ENCODE data around the gene PTPRN2.

The PTPRN2 gene

DNA sequence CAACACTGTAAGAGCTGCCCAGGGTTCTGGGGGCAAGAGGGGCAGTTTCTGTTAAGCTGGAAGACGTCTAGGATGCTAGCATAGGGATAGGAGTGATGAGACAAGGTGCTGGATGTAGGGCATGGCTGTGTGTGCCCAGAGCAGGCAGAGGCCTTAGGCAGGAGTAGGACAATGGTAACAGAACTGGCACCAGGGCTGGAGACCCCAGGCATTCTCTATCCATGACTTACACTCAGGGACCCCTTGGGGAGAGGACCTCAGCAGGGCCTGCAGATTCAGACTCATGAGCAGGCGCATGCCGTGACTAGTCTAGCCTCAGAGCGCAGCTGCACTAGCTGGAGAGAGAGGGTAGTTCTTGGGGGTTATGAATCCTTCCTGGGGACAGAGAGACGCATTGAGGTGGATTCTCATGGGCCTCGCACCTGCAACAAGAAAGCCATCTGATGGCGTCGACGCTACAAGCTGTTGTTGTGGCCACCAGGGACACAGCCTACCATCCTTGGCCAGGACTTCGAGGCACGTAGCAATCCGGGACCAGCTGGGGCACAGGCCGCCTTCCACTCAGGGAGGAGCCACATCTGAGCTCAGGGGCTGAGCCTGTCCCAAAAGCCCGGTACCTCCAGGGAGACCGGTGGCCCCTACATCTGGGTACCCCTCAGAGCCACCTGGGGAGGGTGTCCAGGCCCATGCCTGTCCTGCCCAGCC lies 474.1 kb downstream of the PTPRN2 start:
- no peak for DNase-seq (ENCODE audit: low spot score)

GRCh38 chr7:158112571-158113320 lies 474.9 kb downstream of the PTPRN2 start:
- DNase-seq (ENCODE audit: low spot score): no peak

DNA sequence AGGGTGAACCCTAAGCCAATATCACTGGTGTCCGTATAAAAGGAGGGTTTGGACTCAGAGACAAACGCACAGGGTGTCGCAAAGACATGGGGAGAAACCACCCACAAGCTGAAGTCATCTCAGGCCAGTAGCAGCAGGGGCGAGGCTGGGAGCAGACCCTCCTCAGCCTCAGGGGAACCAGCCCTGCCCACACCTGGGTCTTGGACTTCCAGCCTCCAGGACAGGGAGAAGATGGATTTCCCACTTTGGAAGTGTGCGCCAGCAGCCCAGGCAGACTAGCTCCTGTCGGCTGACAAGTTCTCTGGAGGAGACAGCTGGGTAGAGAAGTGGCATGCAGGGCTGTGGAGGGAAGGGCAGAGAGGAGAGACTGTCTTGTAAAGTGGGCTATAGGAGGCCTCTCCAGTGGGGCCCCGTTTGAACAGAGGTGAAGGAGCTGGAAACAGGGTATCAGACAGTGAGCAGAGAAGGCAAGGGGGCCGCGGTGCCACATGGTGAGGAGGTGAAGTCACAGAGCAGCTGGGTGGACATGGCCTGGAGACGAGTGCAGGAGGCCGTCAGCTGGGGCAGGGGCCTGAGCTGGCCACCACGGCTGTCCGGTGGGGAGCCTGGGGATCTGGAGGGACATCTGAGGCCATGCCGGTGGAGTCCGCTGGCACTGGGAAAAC lies 475.6 kb downstream of the PTPRN2 start:
- no peak for DNase-seq (ENCODE audit: low spot score)

- no peak for DNase-seq (ENCODE audit: low spot score)
Observed at GRCh38 chr7:158111049-158111751, 476.4 kb downstream of the PTPRN2 start.

- no peak for DNase-seq (ENCODE audit: low spot score)
Observed at GRCh38 chr7:158110661-158111048, 477.0 kb downstream of the PTPRN2 start.

GRCh38 chr7:158110034-158110590 lies 477.5 kb downstream of the PTPRN2 start:
- DNase-seq (ENCODE audit: low spot score): no peak

DNA sequence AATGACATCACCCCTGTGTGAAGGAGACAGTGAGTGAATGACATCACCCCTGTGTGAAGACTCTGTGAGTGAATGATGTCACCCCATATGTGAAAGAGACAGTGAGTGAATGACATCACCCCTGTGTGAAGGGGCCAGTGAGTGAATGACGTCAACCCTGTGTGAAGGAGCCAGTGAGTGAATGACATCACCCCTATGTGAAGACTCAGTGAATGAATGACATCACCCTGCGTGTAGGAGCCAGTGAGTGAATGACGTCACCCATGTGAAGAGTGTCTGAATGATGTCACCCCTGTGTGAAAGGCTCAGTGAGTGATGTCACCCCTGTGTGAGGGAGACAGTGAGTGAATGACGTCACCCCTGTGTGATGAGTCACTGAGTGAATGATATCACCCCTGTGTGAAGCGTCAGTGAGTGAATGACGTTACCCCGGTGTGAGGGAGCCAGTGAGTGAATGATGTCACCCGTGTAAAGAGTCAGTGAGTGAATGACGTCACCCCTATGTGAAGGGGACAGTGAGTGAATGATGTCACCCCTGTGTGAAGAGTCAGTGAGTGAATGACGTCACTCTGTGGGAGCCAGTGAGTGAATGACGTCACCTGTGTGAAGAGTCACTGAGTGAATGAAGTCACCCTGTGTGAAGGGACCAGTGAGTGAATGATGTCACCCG lies 478.1 kb downstream of the PTPRN2 start:
- no peak for DNase-seq (ENCODE audit: low spot score)

- no peak for DNase-seq (ENCODE audit: low spot score)
Observed at GRCh38 chr7:158108646-158109293, 478.9 kb downstream of the PTPRN2 start.

GRCh38 chr7:158107806-158108205 lies 479.8 kb downstream of the PTPRN2 start:
- DNase-seq (ENCODE audit: low spot score): no peak

DNA sequence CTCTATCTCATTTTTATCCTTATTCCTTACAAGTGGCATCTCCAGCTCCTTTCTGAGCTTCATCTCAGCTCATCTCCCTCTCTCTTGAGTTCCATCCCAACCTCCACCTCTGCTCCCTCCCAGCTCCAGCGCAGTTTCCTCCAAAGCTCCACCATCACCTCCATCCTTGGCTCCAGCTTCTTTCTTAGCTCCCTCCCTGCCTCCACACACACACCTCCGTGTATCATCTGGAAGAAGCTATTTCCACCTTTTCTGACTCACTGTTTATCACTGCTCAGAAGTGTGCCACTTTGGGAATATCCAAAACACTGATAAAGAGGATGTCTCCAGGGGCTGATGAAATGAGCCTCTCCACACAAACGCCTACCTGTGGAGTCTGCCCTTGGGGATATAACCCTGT lies 481.4 kb downstream of the PTPRN2 start:
- no peak for DNase-seq (ENCODE audit: low spot score)

GRCh38 chr7:158103378-158103777 lies 484.2 kb downstream of the PTPRN2 start:
- DNase-seq (ENCODE audit: low spot score): no peak

- no peak for DNase-seq (ENCODE audit: low spot score)
Observed at GRCh38 chr7:158102897-158103296, 484.7 kb downstream of the PTPRN2 start.

DNA sequence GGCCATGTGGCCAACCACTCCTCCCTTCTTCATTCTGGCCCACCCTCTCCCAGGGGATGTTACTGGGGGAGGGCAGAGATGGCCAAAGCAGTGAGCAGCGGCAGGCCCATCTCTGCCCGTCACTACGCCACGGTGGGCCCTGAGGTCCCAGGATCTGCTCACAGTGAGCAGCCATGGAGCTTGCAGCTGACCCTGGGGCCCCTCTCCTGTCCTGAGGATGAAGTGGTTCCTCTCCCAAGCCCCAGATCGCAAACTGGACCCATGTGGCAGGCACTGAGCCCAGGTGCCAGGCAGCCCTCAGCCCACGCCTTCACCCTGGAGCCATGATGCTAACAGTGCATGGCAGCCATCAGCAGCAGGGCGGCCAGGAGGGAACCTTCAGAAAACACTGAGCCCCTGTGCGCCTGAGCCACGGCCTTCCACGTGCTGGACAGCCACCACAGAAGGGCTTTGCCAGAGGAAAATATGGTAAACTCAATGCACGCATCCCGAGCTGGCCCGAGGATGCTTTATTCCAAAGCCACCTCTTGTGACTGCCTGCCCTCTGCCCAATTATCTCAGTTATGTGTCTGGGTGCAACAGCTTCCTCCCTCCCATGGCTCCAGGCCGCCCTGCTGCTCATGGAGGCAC lies 485.7 kb downstream of the PTPRN2 start:
- DNase-seq (ENCODE audit: low spot score): no peak

DNA sequence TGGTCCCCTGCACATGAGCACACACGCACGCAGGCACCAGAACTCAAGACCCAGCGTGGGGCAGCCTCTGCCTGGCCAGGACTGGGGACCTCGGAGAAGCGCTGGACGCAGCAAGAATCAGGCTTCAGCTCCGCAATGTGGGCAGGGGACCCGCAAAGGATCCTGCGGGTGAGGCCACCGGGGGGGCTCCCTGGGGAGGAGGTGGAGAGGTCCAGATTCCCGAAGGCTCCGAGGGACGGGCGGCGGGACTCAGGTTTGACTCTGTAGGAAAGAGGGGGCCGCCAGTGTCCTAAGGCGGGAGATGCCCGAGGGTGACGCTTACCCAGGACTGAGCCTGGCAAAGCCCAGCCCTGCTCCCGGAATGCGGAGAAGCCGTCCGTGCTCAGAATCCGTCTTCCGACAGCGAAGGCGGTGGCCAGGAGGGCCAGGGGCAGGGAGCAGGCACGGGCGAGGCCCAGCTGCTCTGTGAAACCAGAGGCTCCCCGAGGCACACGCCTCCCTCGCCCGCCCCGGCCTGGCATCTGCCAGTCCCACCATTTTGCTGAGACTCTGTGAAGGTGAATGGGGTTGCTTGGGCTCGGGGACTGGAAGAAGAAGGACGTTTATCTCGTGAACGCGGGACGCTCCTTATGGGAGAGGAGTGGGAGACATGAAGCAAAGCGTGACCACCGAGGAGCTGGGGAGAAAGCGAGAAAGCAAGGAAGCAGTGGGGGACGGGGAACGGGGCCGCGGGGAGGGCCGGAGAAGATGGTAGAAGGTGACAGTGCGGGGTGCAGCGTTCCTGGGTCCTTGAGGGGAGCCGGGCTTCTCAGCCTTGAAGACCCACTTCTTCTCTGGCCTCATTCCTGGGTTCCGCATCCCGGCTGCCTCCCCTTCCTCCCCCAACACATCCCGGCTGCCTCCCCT lies 489.2 kb downstream of the PTPRN2 start:
- DNase-seq (ENCODE audit: low spot score): no peak

- DNase-seq (ENCODE audit: low spot score): no peak
Observed at GRCh38 chr7:158097453-158098124, 490.0 kb downstream of the PTPRN2 start.

- DNase-seq (ENCODE audit: low spot score): no peak
Observed at GRCh38 chr7:158097106-158097452, 490.5 kb downstream of the PTPRN2 start.

GRCh38 chr7:158096582-158096981 lies 491.0 kb downstream of the PTPRN2 start:
- DNase-seq (ENCODE audit: low spot score): no peak

DNA sequence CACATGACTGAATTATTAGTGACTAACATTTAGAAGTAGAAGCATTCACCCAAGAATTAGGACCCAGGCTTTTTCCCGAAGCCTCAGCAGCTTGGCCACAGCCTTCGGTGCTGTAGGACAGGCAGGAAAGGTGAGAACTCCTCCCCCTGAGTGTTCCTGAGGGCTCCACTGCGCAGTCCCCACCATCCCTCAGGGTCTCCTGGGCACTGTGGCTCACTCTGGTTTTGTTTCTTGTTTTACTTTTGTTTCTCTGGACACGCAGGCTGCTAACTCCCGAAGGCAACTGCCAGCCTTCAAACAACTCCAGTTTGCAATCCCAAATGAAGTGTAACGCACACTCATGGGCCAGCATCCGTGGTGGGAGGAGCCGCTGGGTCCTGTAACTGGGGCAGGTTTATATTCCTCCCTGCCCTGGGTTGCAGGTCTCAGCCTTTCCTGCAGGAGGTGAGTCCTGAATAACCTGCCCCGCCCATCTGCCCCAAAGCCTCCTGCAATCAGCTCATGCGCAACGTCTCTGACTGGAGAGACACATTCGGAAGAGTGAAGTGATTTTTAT lies 492.9 kb downstream of the PTPRN2 start:
- DNase-seq (ENCODE audit: low spot score): no peak

GRCh38 chr7:158094046-158094445 lies 493.6 kb downstream of the PTPRN2 start:
- DNase-seq (ENCODE audit: low spot score): no peak

Measured in hematopoietic multipotent progenitor cell treated with erythropoietin and hydrocortisone succinate and interleukin-3 and kit ligand, for 15 days (in vitro differentiated cells).